Endothelial cell of umbilical vein (primary cell): ENCODE results near the gene GSDMA. TPM values are rescaled to one million over a fixed set of nuclear protein-coding genes. Genes with fewer than 3 reads are reported as not detected.

ENCODE experiments used
- BruUV-seq: library from RNA; stranded (reverse); fragments of 400-500 nt; replicated peaks from 2 replicates; lab custom pipeline; 2021; lab: Mats Ljungman, UMichigan
- CTCF ChIA-PET: fragments of 300-600, 350-600 bp; sonication (Branson Sonifier 250); formaldehyde crosslinking; loops from one replicate; lab custom pipeline; 2021; ENCODE audit warnings: antibody characterized with exemption, inconsistent platforms; lab: Charles Lee
- POLR2A ChIA-PET: fragments of 300-600, 350-600 bp; sonication (Branson Sonifier 250); formaldehyde crosslinking; loops from one replicate; lab custom pipeline; 2021; ENCODE audit warnings: antibody characterized with exemption, inconsistent platforms; lab: Charles Lee
- DNase-seq: peaks from one replicate; pipeline ENCODE4 v3.0.0-alpha.2; 2011; ENCODE audit warnings: low read depth, low spot score
- FAIRE-seq: peaks from 2 replicates; lab custom pipeline; 2011; peaks lifted over from hg19 to GRCh38; lab: Jason Lieb, UNC
- H2AFZ ChIP-seq: 2 replicates; pipeline ENCODE4 v1.6.0; 2012; ENCODE audit warnings: low read depth, low read length, control low read depth, inconsistent platforms
- H3K27ac ChIP-seq: 2 replicates; pipeline ENCODE4 v1.5.1; 2011; ENCODE audit warnings: low read depth, mild to moderate bottlenecking, control low read depth, low read length, moderate library complexity; ENCODE audit not compliant: insufficient read depth
- H3K27me3 ChIP-seq, 2 experiments: 2 replicates each; pipeline versions ENCODE4 v1.6.0 to v1.6.1; 2011; ENCODE audit warnings: low read length in 2 of 2, mixed read lengths in 1 of 2; ENCODE audit not compliant: control insufficient read depth in 2 of 2, insufficient read depth in 2 of 2
- H3K36me3 ChIP-seq, 2 experiments: 2 replicates in 1 of 2; 3 replicates in 1 of 2; pipeline ENCODE4 v1.5.1; 2011; ENCODE audit warnings: low read length in 2 of 2, mild to moderate bottlenecking in 1 of 2, moderate library complexity in 1 of 2; ENCODE audit not compliant: control insufficient read depth in 2 of 2, insufficient read depth in 2 of 2; ENCODE audit errors: extremely low read depth in 1 of 2
- H3K4me1 ChIP-seq: 3 replicates; pipeline ENCODE4 v1.5.1; 2011; ENCODE audit warnings: mild to moderate bottlenecking, low read length; ENCODE audit not compliant: control insufficient read depth, insufficient read depth; ENCODE audit errors: extremely low read depth
- H3K4me2 ChIP-seq: 2 replicates; pipeline ENCODE4 v1.6.1; 2011; ENCODE audit warnings: low read length, control low read depth, mixed read lengths; ENCODE audit not compliant: insufficient read depth
- H3K4me3 ChIP-seq, 3 experiments: fragments of 200-600 bp in 1 of 3; sonication (generic), shearing (Covaris generic) in 1 of 3; replicated peaks in 1 of 3; 2 replicates each; pipeline ENCODE4 v1.5.1; 2011 to 2016; ENCODE audit warnings: control low read depth in 3 of 3, low read length in 3 of 3, mild to moderate bottlenecking in 2 of 3, inconsistent platforms in 1 of 3, low read depth in 1 of 3, moderate library complexity in 1 of 3; ENCODE audit not compliant: insufficient read depth in 1 of 3
- H3K79me2 ChIP-seq: 2 replicates; pipeline ENCODE4 v1.6.0; 2012; ENCODE audit warnings: low read length, inconsistent platforms; ENCODE audit not compliant: control insufficient read depth, insufficient read depth
- H3K9ac ChIP-seq: replicated peaks from 2 replicates; pipeline ENCODE3; 2011; ENCODE audit warnings: low read length, control low read depth; ENCODE audit not compliant: insufficient read depth; ENCODE audit errors: extremely low read depth
- H3K9me1 ChIP-seq: replicated peaks from 3 replicates; pipeline ENCODE4 v1.6.0; 2011; ENCODE audit warnings: mild to moderate bottlenecking, low read length; ENCODE audit not compliant: control insufficient read depth, insufficient read depth; ENCODE audit errors: extremely low read depth
- H3K9me3 ChIP-seq: replicated peaks from 2 replicates; pipeline ENCODE4 v1.5.1; 2012; ENCODE audit warnings: low read length, inconsistent platforms; ENCODE audit not compliant: control insufficient read depth, insufficient read depth
- H4K20me1 ChIP-seq: replicated peaks from 2 replicates; pipeline ENCODE3; 2011; ENCODE audit warnings: mild to moderate bottlenecking, low read length; ENCODE audit not compliant: control insufficient read depth, insufficient read depth; ENCODE audit errors: extremely low read depth
- CTCF ChIP-seq, 2 donors: IDR thresholded peaks; 1 replicate in 1 of 2; 2 replicates in 1 of 2; pipeline ENCODE4 v1.5.1; 2011; ENCODE audit warnings: low read length in 2 of 2, mild to moderate bottlenecking in 2 of 2, moderate library complexity in 2 of 2, control low read depth in 1 of 2, inconsistent platforms in 1 of 2, low read depth in 1 of 2; ENCODE audit not compliant: insufficient read depth in 1 of 2; ENCODE audit errors: extremely low read depth in 1 of 2
- EZH2 ChIP-seq: IDR thresholded peaks from 2 replicates; pipeline ENCODE4 v1.6.1; 2012; ENCODE audit warnings: borderline replicate concordance, low read depth, mild to moderate bottlenecking, moderate library complexity, low read length, inconsistent platforms; ENCODE audit not compliant: severe bottlenecking
- FOS ChIP-seq: IDR thresholded peaks from 2 replicates; pipeline ENCODE4 v1.6.1; 2011; ENCODE audit warnings: mild to moderate bottlenecking, low read length, moderate library complexity, borderline replicate concordance; ENCODE audit not compliant: insufficient read depth
- GATA2 ChIP-seq: IDR thresholded peaks from 2 replicates; pipeline ENCODE4 v1.7.0; 2011; ENCODE audit warnings: low read depth, mild to moderate bottlenecking, moderate library complexity, mixed read lengths, low read length; ENCODE audit not compliant: insufficient read length, insufficient read depth
- JUN ChIP-seq: IDR thresholded peaks from 2 replicates; pipeline ENCODE4 v1.6.1; 2011; ENCODE audit warnings: borderline replicate concordance, low read depth; ENCODE audit not compliant: insufficient read length, insufficient read depth
- MYC ChIP-seq: IDR thresholded peaks from one replicate; pipeline ENCODE4 v1.6.1; 2011; ENCODE audit warnings: mild to moderate bottlenecking, low read depth, low read length
- POLR2A ChIP-seq: IDR thresholded peaks from 2 replicates; pipeline ENCODE4 v1.6.1; 2012; ENCODE audit warnings: low read depth, mild to moderate bottlenecking, control low read depth, low read length
- POLR2AphosphoS5 ChIP-seq: IDR thresholded peaks from 2 replicates; pipeline ENCODE4 v1.6.1; 2012; ENCODE audit warnings: low read depth, mild to moderate bottlenecking, control low read depth, low read length, moderate library complexity; ENCODE audit not compliant: insufficient read depth
- dilution Hi-C: fragments of 300-500 bp; cut with MboI; formaldehyde crosslinking; loops from one replicate; pipeline ENCODE4 v1.15.0; 2019; ENCODE audit warnings: low sequenced_read_pairs; ENCODE audit not compliant: extremely low pct_ligation_motif_present
- intact Hi-C: fragments of 100-400 bp; cut with micrococcal nuclease; formaldehyde crosslinking; loops from one replicate; pipeline ENCODE4 v1.10.0; 2022
- polyA plus RNA-seq, 4 experiments: library from polyadenylated mRNA; depleted of rRNA in 3 of 4; stranded (reverse) in 3 of 4; unstranded in 1 of 4; fragments of >200 nt; gene quantifications; 2 replicates each; pipeline versions ENCODE4 v1.2.1 to v1.2.3, GENCODE V29; 2011 to 2012; ENCODE audit warnings: missing spikeins in 1 of 4
- total RNA-seq: library from RNA; stranded (reverse); gene quantifications from 2 replicates; pipeline ENCODE4 v1.2.3, GENCODE V29; 2021
- TF ChIP-seq, protein P1 (sequence below): IDR thresholded peaks from 2 replicates; pipeline ENCODE4 v1.6.1; 2011; ENCODE audit not compliant: insufficient read depth, insufficient read length

Gene GSDMA
- total and polyA plus RNA-seq, 2 donors (not counting 3 experiments of a cell fraction or from before 2014, with no cell fraction given): not detected

GRCh38 chr17:39924691-39925055, 38.1 kb upstream of the GSDMA start:
- intact Hi-C loops: no loop called here
- Histone ChIP-seq H3K79me2 (peaks cover 24% of the 10 kb centered on the region), H3K27me3 (no peaks in the 10 kb centered on the region), H3K4me1 (peaks cover 35% of the 10 kb centered on the region), H4K20me1 (no peaks in the 10 kb centered on the region), H3K4me3 (no peak overlapping the region), H3K9me3 (no peaks in the 10 kb centered on the region), H3K9ac (no peak overlapping the region), H2AFZ (no peak overlapping the region), H3K9me1 (no peaks in the 10 kb centered on the region), H3K36me3 (peaks cover 5 to 29% of the 10 kb centered on the region in 2 experiments), H3K4me2 (no peak overlapping the region), H3K27ac (no peak overlapping the region)
- FAIRE-seq (no peak), DNase-seq (no peak)
- no TSS peak for BruUV-seq
- no peak for TF ChIP-seq EZH2
- TF ChIP-seq JUN: no peak
- no peak for TF ChIP-seq POLR2A
- no peak for TF ChIP-seq FOS
- no peak for TF ChIP-seq GATA2
- TF ChIP-seq MYC: no peak
- TF ChIP-seq CTCF (IDR thresholded peaks at IDR 0.05; ENCODE audit: extremely low read depth in 1 of 2, insufficient read depth in 1 of 2, low read depth in 1 of 2, low read length in 2 of 2): no peak
- TF ChIP-seq, protein P1, sequence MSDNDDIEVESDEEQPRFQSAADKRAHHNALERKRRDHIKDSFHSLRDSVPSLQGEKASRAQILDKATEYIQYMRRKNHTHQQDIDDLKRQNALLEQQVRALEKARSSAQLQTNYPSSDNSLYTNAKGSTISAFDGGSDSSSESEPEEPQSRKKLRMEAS: no peak
- TF ChIP-seq POLR2AphosphoS5: no peak
- CTCF ChIA-PET: interaction anchor here (1.0 to 1.3 kb wide), 5 partner anchors 10 to 377 kb away, joined by 3 to 6 read pairs (median 3); partner anchors contain the start of gene PSMD3
- dilution Hi-C loops: no loop called here
- POLR2A ChIA-PET: no interaction called here
